HG02623 (cell line): ENCODE data around the gene GCFC2.
"Not testable (repeated sequence)": the region's sequence is repeated elsewhere in the genome, so short reads cannot be mapped to it uniquely, and the experiment has no call there.

ENCODE experiments used
- ATAC-seq: cut with Tn5 transposase; IDR thresholded peaks from one replicate; pipeline ENCODE4 v1.9.1; 2021; ENCODE audit warnings: moderate library complexity; ENCODE audit not compliant: unreplicated experiment

Gene GCFC2

GRCh38 chr2:75683430-75683829 lies 27.3 kb downstream of the GCFC2 start:
- not testable (repeated sequence) for ATAC-seq

GRCh38 chr2:75680402-75680801 lies 30.3 kb downstream of the GCFC2 start:
- no peak for ATAC-seq

GRCh38 chr2:75679556-75679955 lies 31.2 kb downstream of the GCFC2 start:
- no peak for ATAC-seq

- ATAC-seq: no peak
Measured at GRCh38 chr2:75676464-75676863, 34.3 kb downstream of the GCFC2 start.

- no peak for ATAC-seq
Measured at GRCh38 chr2:75675908-75676307, 34.8 kb downstream of the GCFC2 start.

- ATAC-seq: not testable (repeated sequence)
Measured at GRCh38 chr2:75675423-75675822, 35.3 kb downstream of the GCFC2 start.

- ATAC-seq: no peak
Measured at GRCh38 chr2:75667884-75668283, 42.8 kb downstream of the GCFC2 start.

GRCh38 chr2:75666911-75667310 lies 43.8 kb downstream of the GCFC2 start:
- no peak for ATAC-seq

- no peak for ATAC-seq
Measured at GRCh38 chr2:75657798-75658197, 52.9 kb downstream of the GCFC2 start.

GRCh38 chr2:75656563-75656962 lies 54.2 kb downstream of the GCFC2 start:
- ATAC-seq: no peak

GRCh38 chr2:75655861-75656260 lies 54.9 kb downstream of the GCFC2 start:
- no peak for ATAC-seq

- ATAC-seq: no peak
Measured at GRCh38 chr2:75654012-75654411, 56.7 kb downstream of the GCFC2 start.

- ATAC-seq: no peak
Measured at GRCh38 chr2:75647771-75648170, 62.9 kb downstream of the GCFC2 start.

- peak; percentile 93 for ATAC-seq
Measured at GRCh38 chr2:75646583-75647425, 63.9 kb downstream of the GCFC2 start, which contains the start of gene MRPL19. Gene MRPL19 (plus strand): TSS chr2:75646783. CDS start chr2:75646808, 25 bp downstream.

- ATAC-seq: no peak
Measured at GRCh38 chr2:75646090-75646582, 64.6 kb downstream of the GCFC2 start.

- no peak for ATAC-seq
Measured at GRCh38 chr2:75645643-75646042, 65.1 kb downstream of the GCFC2 start.

GRCh38 chr2:75643980-75644379 lies 66.7 kb downstream of the GCFC2 start:
- no peak for ATAC-seq

- ATAC-seq: no peak
Measured at GRCh38 chr2:75641587-75641986, 69.1 kb downstream of the GCFC2 start.

GRCh38 chr2:75640621-75641121 lies 70.0 kb downstream of the GCFC2 start:
- ATAC-seq: peak; percentile 99

GRCh38 chr2:75637568-75637967 lies 73.1 kb downstream of the GCFC2 start:
- no peak for ATAC-seq

GRCh38 chr2:75634945-75635344 lies 75.8 kb downstream of the GCFC2 start:
- no peak for ATAC-seq

GRCh38 chr2:75633620-75634019 lies 77.1 kb downstream of the GCFC2 start:
- no peak for ATAC-seq
